Measurements from ENCODE around the gene FASTKD3.

GRCh38 chr5:7857926-7858632 is 10.8 kb downstream of the FASTKD3 start:
- TF ChIP-seq CTCF (IDR thresholded peaks at IDR 0.05): no peak
- no peak for TF ChIP-seq POLR2A (IDR thresholded peaks at IDR 0.05)
- no peak for TF ChIP-seq EP300 (IDR thresholded peaks at IDR 0.05)
